Hematopoietic multipotent progenitor cell treated with erythropoietin and hydrocortisone succinate and interleukin-3 and kit ligand, for 4 days (in vitro differentiated cells): Measurements from ENCODE around the gene ZC3H11A.
"Not testable (repeated sequence)": the region's sequence is repeated elsewhere in the genome, so short reads cannot be mapped to it uniquely, and the experiment has no call there.

ENCODE experiments used
- DNase-seq: peaks from one replicate; pipeline ENCODE4 v3.0.0-alpha.2; 2015

ZC3H11A gene

GRCh38 chr1:203795441-203796235 is at the start of gene ZC3H11A, which contains the start of gene ZBED6:
Gene ZC3H11A (plus strand): TSS chr1:203795623. CDS start chr1:203817071, 21,448 bp downstream.
Gene ZBED6 (plus strand): TSS chr1:203795623. CDS start chr1:203797523, 1,900 bp downstream.
- DNase-seq, result peak; percentile 100

- DNase-seq, result no peak
Measured at GRCh38 chr1:203746281-203746680, 49.1 kb upstream of the ZC3H11A start.

GRCh38 chr1:203751051-203751450 is 44.4 kb upstream of the ZC3H11A start:
- DNase-seq, result no peak

DNA sequence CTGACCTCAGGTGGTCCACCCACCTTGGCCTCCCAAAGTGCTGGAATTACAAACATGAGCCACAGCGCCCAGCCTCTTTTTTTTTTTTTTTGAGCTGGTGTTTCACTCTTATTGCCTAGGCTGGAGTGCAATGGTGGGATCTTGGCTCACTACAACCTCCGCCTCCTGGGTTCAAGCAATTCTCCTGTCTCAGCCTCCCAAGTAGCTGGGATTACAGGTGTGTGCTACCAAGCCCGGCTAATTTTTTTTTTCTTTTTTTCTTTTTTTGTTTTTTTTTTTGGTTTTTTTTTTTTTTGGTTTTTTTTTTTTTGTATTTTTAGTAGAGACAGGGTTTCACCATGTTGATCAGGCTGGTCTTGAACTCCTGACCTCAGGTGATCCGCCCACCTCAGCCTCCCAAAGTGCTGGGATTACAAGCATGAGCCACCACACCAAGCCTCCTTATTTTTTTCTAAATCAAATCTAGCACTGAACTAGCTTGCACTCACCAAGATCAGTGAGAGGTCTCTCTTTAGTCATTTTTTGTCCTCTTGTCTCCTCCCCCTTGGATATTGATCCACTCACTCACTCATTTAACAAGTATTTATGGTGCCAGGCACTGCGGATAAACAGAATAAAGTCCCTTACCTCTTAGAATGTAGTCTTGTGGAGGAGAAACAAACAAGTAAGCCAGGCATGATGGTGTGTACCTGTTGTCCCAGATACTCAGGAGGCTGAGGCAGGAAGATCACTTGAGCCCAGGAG is 43.6 kb upstream of the ZC3H11A start:
- not testable (repeated sequence) for DNase-seq

DNA sequence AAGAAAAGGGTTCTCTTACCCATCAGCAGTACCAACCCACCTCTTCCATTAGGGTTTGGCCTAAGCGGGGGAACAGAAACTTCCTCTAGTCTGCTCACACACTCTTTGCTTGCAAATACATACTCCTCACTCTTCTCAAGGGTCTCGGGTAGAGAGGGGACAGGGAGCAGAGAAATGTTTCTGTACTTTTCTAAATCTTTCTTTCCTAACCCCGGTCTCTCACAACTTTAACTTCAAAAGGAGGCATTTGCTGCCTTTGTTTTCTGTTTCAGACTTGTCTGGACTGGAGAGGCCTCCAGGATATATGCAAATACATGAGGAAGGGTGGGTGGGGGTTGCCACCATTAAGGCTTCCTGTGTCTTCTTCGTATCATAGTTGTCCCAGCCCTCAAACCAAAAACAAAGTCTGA is 41.0 kb upstream of the ZC3H11A start:
- peak; percentile 35 for DNase-seq

GRCh38 chr1:203756036-203756435 is 39.4 kb upstream of the ZC3H11A start:
- no peak for DNase-seq

DNA sequence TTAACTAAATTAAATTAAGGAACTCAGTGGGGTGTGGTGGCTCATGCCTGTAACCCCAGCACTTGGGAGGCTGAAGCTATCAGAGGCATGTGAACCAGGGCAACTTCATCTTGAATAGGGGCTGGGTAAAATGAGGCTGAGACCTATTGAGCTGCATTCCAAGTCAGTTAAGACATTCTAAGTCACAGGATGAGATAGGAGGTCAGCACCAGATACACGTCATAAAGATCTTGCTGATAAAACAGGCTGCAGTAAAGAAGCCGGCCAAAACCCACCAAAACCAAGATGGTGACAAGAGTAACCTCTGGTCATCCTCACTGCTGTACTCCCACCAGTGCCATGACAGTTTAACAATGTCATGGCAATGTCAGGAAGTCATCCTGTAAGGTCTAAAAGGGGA is 36.7 kb upstream of the ZC3H11A start:
- DNase-seq, result peak; percentile 28

- no peak for DNase-seq
Measured at GRCh38 chr1:203760506-203760905, 34.9 kb upstream of the ZC3H11A start.

DNA sequence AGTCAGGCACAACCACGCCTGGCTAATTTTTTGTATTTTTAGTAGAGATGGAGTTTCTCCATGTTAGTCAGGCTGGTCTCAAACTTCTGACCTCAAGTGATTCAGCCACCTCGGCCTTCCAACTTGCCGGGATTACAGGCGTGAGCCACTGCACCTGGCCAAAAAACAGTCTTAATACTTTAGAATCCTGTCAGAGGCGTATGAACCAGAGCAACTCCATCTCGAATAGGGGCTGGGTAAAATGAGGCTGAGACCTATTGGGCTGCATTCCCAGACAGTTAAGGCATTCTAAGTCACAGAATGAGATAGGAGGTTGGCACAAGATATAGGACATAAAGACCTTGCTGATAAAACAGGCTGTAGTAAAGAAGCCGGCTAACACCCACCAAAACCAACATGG is 33.5 kb upstream of the ZC3H11A start:
- DNase-seq, result not testable (repeated sequence)

DNA sequence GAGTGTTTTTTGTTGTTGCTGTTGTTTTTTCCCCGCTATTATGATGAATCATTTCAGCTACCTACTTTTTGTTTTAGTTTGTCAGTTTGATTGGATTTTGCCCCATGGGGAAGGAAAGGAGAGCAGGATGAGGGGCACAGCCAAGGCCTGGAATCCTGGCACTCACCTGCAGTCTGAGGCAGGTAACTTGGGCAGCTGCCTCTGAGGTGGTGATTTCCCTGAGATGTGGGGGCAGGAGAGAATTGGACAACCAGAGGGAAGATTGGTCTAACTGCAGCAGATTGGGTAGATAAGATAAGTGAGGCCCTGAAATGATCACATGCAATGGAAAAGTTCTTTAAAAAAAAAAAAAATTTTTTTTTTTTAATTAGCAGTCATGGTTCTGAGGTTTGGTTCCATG is 31.9 kb upstream of the ZC3H11A start:
- peak; percentile 45 for DNase-seq

GRCh38 chr1:203764105-203765028 is 31.1 kb upstream of the ZC3H11A start:
- DNase-seq, result no peak

GRCh38 chr1:203765029-203765837 is 30.2 kb upstream of the ZC3H11A start, which contains the start of gene LAX1:
Gene LAX1 (plus strand): TSS chr1:203765183. CDS start chr1:203765566, 383 bp downstream.
- DNase-seq, result peak; percentile 58

- no peak for DNase-seq
Measured at GRCh38 chr1:203768256-203768655, 27.2 kb upstream of the ZC3H11A start.

DNA sequence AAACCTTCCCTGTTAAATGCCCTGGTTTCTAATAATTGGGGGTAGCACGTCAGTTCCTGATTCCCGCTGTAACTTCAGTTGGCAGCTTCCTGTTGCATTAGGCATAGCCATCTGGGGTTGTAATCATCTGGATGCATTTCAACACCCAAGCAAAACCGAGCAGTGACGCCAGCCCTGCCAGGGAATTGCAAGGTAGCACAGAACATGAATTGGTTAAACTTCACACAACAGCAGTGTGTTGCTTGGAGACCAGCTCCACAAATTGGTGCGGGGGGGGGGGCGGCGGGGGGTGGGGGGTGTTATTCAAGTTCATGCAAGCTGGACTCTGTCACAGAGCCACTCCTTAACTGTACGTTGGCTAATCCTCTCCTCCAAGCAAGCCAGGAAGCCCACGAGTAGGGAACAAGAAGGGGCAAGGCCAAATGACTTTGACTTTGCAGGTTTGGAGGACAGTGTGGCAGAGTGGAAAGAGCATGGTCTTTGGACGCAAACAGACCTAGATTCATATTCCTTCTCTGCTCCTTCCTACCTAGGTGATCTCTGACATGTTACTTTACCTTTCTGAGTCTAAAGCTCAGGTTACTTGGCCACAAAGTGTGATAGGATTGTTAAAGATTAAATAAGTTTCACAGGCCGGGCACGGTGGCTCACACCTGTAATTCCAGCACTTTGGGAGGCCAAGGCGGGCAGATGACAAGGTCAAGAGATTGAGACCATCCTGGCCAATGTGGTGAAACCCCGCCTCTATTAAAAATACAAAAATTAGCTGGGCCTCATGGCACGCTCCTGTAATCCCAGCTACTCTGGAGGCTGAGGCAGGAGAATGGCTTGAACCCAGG is 25.7 kb upstream of the ZC3H11A start:
- peak; percentile 92 for DNase-seq

DNA sequence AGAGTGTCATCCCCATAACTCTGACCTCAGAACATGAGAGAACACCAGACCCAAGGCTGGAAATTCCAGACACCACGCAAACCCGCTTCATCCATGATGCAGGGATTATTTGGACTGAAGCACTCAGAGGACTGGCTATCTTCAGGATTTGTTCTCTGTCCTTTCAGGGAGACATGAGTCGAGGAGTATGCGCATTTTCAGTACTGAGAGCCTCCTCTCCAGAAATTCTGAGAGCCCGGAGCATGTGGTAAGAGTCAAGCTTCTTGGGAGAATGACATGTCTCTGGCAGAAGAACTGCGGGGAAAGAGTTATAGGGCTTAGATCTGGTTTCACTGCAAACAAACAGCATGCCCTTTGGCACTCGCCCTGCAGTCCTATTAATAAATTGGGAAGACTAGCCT is 23.5 kb upstream of the ZC3H11A start:
- no peak for DNase-seq

GRCh38 chr1:203772836-203773235 is 22.6 kb upstream of the ZC3H11A start:
- no peak for DNase-seq

DNA sequence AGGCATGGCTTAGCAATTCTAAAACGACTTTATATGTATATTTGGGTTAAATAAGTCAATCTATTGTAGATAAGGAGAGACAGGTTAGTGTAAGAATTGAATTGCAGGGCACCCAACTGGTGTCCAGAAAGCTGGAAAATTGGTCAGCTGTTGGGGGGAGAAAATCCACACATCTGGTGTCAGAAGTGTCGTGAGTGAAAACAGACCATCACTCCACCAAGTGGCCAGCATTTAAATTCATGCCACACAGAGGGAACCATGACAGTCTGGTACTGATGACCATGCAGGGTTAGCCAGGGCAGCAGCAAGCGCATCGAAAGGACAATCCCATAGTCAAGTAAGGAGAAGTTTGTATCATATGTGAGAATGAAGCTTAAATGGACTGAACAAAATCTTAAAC is 18.8 kb upstream of the ZC3H11A start:
- peak; percentile 50 for DNase-seq

DNA sequence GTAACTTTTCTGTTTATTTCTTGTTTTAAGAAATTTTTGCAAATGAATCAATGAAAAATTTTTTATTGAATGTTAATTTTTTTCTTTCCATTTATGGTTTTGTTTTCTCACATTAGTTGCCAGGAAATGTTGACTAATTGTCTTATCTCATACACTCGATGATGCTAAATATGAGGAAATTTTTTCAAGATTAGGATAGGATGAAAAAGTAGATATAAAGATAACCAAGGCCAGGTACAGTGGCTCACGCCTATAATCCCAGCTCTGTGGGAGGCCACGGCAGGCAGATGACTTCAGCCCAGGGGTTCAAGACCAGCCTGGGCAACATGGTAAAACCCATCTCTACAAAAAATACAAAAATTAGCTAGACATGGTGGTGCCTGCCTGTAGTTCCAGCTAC is 17.8 kb upstream of the ZC3H11A start:
- peak; percentile 35 for DNase-seq

- DNase-seq, result peak; percentile 82
Measured at GRCh38 chr1:203778146-203778545, 17.3 kb upstream of the ZC3H11A start.

DNA sequence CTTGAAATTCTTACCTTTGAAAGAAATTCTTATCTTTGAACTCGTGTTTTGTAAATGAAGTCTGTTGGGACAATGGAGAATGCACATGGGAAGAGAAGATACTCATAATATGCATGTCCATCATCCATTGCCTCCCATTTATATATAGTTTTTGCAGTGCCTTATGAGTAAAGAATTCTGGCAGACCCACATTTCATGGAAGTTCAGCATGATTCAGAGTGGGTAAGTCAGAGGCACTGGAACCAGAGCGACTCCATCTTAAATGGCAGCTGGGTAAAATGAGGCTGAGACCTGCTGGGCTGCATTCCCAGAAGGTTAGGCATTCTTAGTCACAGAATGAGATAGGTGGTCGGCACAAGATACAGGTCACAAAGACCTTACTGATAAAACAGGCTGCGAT is 16.6 kb upstream of the ZC3H11A start:
- DNase-seq, result no peak

- DNase-seq, result no peak
Measured at GRCh38 chr1:203781962-203782361, 13.5 kb upstream of the ZC3H11A start.
